ENCODE results near the gene ICA1L.

The ICA1L gene

DNA sequence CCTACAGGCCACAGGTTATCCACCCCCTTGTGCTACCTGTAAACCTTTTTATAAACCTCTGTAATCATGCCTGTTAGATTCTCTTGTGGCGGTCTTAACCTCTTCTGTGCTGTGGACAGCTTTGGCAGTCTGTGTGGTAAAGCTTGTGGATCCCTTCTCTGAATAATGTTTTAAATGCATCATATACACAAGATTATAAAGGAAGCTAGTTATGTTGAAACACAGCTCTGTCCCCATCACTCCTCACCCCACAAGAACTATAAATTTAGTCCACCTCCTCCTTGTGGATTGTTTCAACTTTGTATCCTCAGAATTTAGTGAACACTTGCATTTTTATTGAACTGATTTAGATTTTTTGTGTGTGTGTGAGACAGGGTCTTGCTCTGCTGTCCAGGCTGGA, 107.7 kb downstream of the ICA1L start:
- Mint-ChIP-seq H3K4me1 (ENCODE audit: low read depth in 2 of 2) (peaks cover 4 to 11% of the 10 kb centered on the region in 2 donors), H3K27ac (peak overlapping the region in 1 of 2 donors; percentile 0), H3K9me3 (no peaks in the 10 kb centered on the region), H3K4me3 (no peak overlapping the region), H3K27me3 (no peaks in the 10 kb centered on the region), H3K36me3 (ENCODE audit: insufficient read depth) (peaks cover 11% of the 10 kb centered on the region)
- DNase-seq: no peak
- no peak for ATAC-seq (replicated peaks)

DNA sequence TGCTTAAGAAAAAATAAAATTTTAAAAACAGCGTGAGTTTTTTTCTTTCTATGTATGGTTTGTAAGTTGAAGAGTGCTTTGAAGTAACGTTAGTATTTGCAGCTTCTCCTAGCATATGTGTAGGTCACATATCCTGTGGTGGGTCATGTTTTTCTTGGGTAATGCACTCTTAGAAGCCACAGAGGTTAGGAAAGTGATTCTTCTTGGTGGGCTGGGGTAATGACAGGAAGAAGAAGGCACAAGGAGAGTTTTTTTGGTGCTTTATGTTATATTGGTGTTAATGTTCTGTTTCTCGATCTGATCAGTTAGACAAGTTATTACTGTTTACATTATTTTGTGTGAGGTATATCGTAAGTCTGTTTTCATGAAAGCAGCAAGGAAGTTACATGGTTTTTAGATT, 109.0 kb downstream of the ICA1L start:
- ATAC-seq (replicated peaks): peak; percentile 56

GRCh38 chr2:202760848-202761247, 110.7 kb downstream of the ICA1L start:
- ATAC-seq (replicated peaks) (no peak), DNase-seq (no peak)
- H3K27me3 Mint-ChIP-seq: no peaks in the 10 kb centered on the region
- H3K36me3 Mint-ChIP-seq (ENCODE audit: insufficient read depth): peaks cover 11% of the 10 kb centered on the region
- H3K9me3 Mint-ChIP-seq: no peaks in the 10 kb centered on the region
- H3K27ac Mint-ChIP-seq: peak overlapping the region; percentile 7 to 87
- H3K4me1 Mint-ChIP-seq (ENCODE audit: low read depth in 2 of 2): peaks cover 4 to 11% of the 10 kb centered on the region in 2 donors
- H3K4me3 Mint-ChIP-seq: no peak overlapping the region

More for the DNA sequence above, 109.0 kb downstream of the ICA1L start:
- H3K36me3 Mint-ChIP-seq (ENCODE audit: insufficient read depth): peaks cover 11% of the 10 kb centered on the region
- H3K4me1 Mint-ChIP-seq (ENCODE audit: low read depth in 2 of 2): peaks cover 4 to 11% of the 10 kb centered on the region in 2 donors
- H3K27ac Mint-ChIP-seq: peak overlapping the region in 1 of 2 donors; percentile 72
- no peak overlapping the region for H3K4me3 Mint-ChIP-seq
- no peak for DNase-seq
- no peaks in the 10 kb centered on the region for H3K9me3 Mint-ChIP-seq
- H3K27me3 Mint-ChIP-seq: no peaks in the 10 kb centered on the region

DNA sequence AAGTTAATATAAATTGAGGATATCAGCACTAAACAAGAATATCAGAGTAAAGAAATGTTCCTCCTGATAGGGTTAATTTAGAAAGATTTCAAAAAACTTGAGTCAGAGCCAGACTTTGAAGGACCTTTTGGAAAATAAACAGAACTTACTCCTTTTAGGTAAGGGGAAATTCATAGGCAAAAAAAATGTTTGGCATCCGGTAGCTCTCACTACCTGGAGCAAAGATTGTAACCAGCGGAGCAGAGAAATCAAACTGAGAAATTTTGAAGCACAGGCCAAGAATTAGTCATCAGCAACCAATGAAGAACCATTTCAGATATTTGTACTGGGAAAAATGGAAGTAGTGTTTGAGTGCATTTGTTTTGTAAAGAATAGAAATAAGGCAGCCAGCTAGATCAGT, 113.0 kb downstream of the ICA1L start:
- Mint-ChIP-seq H3K27ac (no peak overlapping the region), H3K36me3 (ENCODE audit: insufficient read depth) (peaks cover 11% of the 10 kb centered on the region), H3K27me3 (no peaks in the 10 kb centered on the region), H3K4me1 (ENCODE audit: low read depth in 2 of 2) (peaks cover 4 to 11% of the 10 kb centered on the region in 2 donors), H3K9me3 (no peaks in the 10 kb centered on the region), H3K4me3 (no peak overlapping the region)
- DNase-seq (no peak), ATAC-seq (replicated peaks) (no peak)

DNA sequence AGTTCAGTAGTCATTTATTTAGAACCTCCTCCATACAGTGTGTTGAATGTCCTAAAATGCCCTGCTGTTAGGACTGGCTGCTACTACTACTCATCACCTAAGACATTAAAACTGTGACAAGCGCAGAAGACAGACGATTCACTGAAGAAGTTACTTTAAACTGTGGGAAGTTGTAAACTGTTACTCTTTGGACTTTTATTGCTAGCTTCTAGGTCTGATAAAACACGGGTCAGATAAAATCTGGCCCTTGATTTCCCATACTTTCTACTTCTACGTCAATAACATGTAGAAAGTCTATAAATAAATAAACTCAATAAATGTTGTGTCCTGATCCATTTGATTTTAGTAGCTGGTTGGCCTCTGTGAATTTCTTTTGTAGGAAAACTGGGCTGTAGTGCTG, 113.4 kb downstream of the ICA1L start:
- DNase-seq (no peak), ATAC-seq (replicated peaks) (no peak)
- no peaks in the 10 kb centered on the region for H3K27me3 Mint-ChIP-seq
- H3K27ac Mint-ChIP-seq: no peak overlapping the region
- peaks cover 4 to 11% of the 10 kb centered on the region in 2 donors for H3K4me1 Mint-ChIP-seq (ENCODE audit: low read depth in 2 of 2)
- H3K36me3 Mint-ChIP-seq (ENCODE audit: insufficient read depth): peaks cover 11% of the 10 kb centered on the region
- H3K9me3 Mint-ChIP-seq: no peaks in the 10 kb centered on the region
- no peak overlapping the region for H3K4me3 Mint-ChIP-seq

DNA sequence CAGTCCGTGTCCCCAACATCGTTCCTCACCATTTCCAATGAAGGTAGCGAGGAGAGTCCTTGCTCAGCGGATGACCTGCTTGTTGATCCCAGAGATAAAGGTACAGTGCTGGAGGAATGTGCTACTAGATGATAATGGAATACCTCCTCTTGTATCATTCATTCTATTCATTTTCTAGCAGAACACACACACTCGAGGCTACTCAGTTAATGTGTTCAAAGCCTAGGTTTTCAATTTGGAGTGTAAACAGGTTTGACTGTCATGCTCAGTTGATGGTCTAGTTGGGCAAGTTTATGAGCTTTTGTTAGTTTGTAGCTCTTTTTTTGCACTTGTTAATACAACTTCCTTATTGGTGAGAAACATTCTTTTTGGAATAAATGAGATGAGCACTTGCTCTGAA, 114.2 kb downstream of the ICA1L start:
- DNase-seq (no peak), ATAC-seq (replicated peaks) (no peak)
- H3K4me1 Mint-ChIP-seq (ENCODE audit: low read depth in 2 of 2): peaks cover 0 to 7% of the 10 kb centered on the region in 2 donors
- no peak overlapping the region for H3K27ac Mint-ChIP-seq
- H3K27me3 Mint-ChIP-seq: no peaks in the 10 kb centered on the region
- H3K4me3 Mint-ChIP-seq: no peak overlapping the region
- H3K9me3 Mint-ChIP-seq: no peaks in the 10 kb centered on the region
- peaks cover 11% of the 10 kb centered on the region for H3K36me3 Mint-ChIP-seq (ENCODE audit: insufficient read depth)

GRCh38 chr2:202756598-202756997, 115.0 kb downstream of the ICA1L start:
- Mint-ChIP-seq H3K9me3 (no peaks in the 10 kb centered on the region), H3K27me3 (no peaks in the 10 kb centered on the region), H3K36me3 (ENCODE audit: insufficient read depth) (peaks cover 11% of the 10 kb centered on the region), H3K4me1 (ENCODE audit: low read depth in 2 of 2) (peaks cover 0 to 7% of the 10 kb centered on the region in 2 donors), H3K27ac (peak overlapping the region in 1 of 2 donors; percentile 19), H3K4me3 (no peak overlapping the region)
- no peak for DNase-seq
- no peak for ATAC-seq (replicated peaks)

- no peaks in the 10 kb centered on the region for H3K9me3 Mint-ChIP-seq
- ATAC-seq (replicated peaks) (no peak), DNase-seq (no peak)
- no peak overlapping the region for H3K4me3 Mint-ChIP-seq
- H3K27ac Mint-ChIP-seq: peak overlapping the region in 1 of 2 donors; percentile 19
- peaks cover 10% of the 10 kb centered on the region for H3K36me3 Mint-ChIP-seq (ENCODE audit: insufficient read depth)
- H3K4me1 Mint-ChIP-seq (ENCODE audit: low read depth in 2 of 2): no peaks in the 10 kb centered on the region
- H3K27me3 Mint-ChIP-seq: no peaks in the 10 kb centered on the region
Observed at GRCh38 chr2:202754936-202755335, 116.6 kb downstream of the ICA1L start.

DNA sequence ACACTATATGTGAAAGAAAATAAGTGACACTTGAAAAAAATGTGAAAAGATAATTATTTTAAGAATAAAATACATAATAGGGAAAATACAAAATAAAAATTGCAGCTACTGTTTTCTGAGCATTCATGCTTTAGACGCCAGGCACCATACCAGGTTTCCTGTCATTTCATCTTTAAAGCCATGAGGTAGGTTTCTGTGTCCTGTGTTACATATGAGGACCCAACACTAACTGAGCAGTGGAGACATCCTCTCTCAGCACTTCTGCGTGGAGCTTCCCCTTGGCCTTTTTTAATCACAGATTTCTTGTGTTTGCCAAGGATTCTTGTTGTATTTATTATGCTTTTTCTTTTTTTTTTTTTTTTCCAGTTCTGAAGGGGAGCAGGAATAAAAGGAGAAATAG, 119.5 kb downstream of the ICA1L start:
- H3K4me3 Mint-ChIP-seq: no peak overlapping the region
- H3K36me3 Mint-ChIP-seq (ENCODE audit: insufficient read depth): peaks cover 3% of the 10 kb centered on the region
- ATAC-seq (replicated peaks) (no peak), DNase-seq (no peak)
- no peak overlapping the region for H3K27ac Mint-ChIP-seq
- H3K27me3 Mint-ChIP-seq: no peaks in the 10 kb centered on the region
- H3K9me3 Mint-ChIP-seq: no peaks in the 10 kb centered on the region
- H3K4me1 Mint-ChIP-seq (ENCODE audit: low read depth in 2 of 2): no peaks in the 10 kb centered on the region

- Mint-ChIP-seq H3K36me3 (ENCODE audit: insufficient read depth) (no peaks in the 10 kb centered on the region), H3K4me3 (no peak overlapping the region), H3K4me1 (ENCODE audit: low read depth in 2 of 2) (no peaks in the 10 kb centered on the region), H3K9me3 (no peaks in the 10 kb centered on the region), H3K27ac (no peak overlapping the region), H3K27me3 (no peaks in the 10 kb centered on the region)
- no peak for ATAC-seq (replicated peaks)
- no peak for DNase-seq
Observed at GRCh38 chr2:202750763-202751427, 120.7 kb downstream of the ICA1L start.

GRCh38 chr2:202749477-202749876, 122.1 kb downstream of the ICA1L start:
- ATAC-seq (replicated peaks) (no peak), DNase-seq (no peak)
- Mint-ChIP-seq H3K36me3 (ENCODE audit: insufficient read depth) (no peaks in the 10 kb centered on the region), H3K27ac (no peak overlapping the region), H3K4me1 (ENCODE audit: low read depth in 2 of 2) (no peaks in the 10 kb centered on the region), H3K4me3 (no peak overlapping the region), H3K9me3 (no peaks in the 10 kb centered on the region), H3K27me3 (no peaks in the 10 kb centered on the region)

- DNase-seq: no peak
- no peaks in the 10 kb centered on the region for H3K4me1 Mint-ChIP-seq (ENCODE audit: low read depth in 2 of 2)
- peaks cover 7 to 16% of the 10 kb centered on the region in 2 donors for H3K9me3 Mint-ChIP-seq
- no peaks in the 10 kb centered on the region for H3K27me3 Mint-ChIP-seq
- no peak overlapping the region for H3K4me3 Mint-ChIP-seq
- H3K36me3 Mint-ChIP-seq (ENCODE audit: insufficient read depth): peaks cover 7% of the 10 kb centered on the region
- peak overlapping the region in 1 of 2 donors; percentile 35 for H3K27ac Mint-ChIP-seq
- ATAC-seq (replicated peaks): no peak
Observed at GRCh38 chr2:202743613-202744012, 128.0 kb downstream of the ICA1L start.

- no peak for DNase-seq
- Mint-ChIP-seq H3K9me3 (peaks cover 3 to 7% of the 10 kb centered on the region in 2 donors), H3K27me3 (no peaks in the 10 kb centered on the region), H3K27ac (no peak overlapping the region), H3K4me1 (ENCODE audit: low read depth in 2 of 2) (peaks cover 0 to 2% of the 10 kb centered on the region in 2 donors), H3K36me3 (ENCODE audit: insufficient read depth) (peaks cover 7% of the 10 kb centered on the region), H3K4me3 (no peak overlapping the region)
- no peak for ATAC-seq (replicated peaks)
Observed at GRCh38 chr2:202736826-202737225, 134.7 kb downstream of the ICA1L start.

DNA sequence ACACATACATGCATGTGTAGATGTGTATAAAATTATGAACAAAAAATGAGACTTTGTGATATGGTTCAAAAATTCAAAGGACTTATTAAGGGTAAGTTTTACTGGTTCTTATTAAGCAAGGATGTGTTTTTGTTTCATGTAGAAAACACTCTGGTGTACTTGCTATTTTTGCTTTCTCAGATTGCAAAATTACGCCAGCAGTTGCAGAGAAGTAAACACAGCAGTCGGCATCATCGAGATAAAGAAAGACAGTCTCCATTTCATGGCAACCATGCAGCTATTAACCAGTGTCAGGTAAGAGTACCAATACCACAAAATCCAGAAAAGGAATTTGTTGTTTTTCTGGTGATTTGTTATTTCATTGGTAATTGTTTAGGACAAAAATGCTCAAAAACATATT, 145.5 kb downstream of the ICA1L start:
- H3K4me1 Mint-ChIP-seq (ENCODE audit: low read depth in 2 of 2): no peaks in the 10 kb centered on the region
- no peak overlapping the region for H3K4me3 Mint-ChIP-seq
- no peaks in the 10 kb centered on the region for H3K9me3 Mint-ChIP-seq
- DNase-seq (no peak), ATAC-seq (replicated peaks) (no peak)
- peaks cover 18% of the 10 kb centered on the region for H3K36me3 Mint-ChIP-seq (ENCODE audit: insufficient read depth)
- H3K27ac Mint-ChIP-seq: no peak overlapping the region
- H3K27me3 Mint-ChIP-seq: no peaks in the 10 kb centered on the region

Data from effector memory CD8-positive, alpha-beta T cell (primary cell).